A549 (cell line): ENCODE measurements around the gene OR56B4.
A peak's percentile ranks its signal among the peaks of the same experiment; 100 is the strongest.

ENCODE experiments used
- BHLHE40 ChIP-seq: IDR thresholded peaks from 2 replicates; pipeline ENCODE4 v1.6.1; 2012; ENCODE audit warnings: low read depth, low read length, inconsistent platforms
- CHD2 ChIP-seq: fragments of 150-350 bp; IDR thresholded peaks from 2 replicates; pipeline ENCODE4 v1.6.1; 2014; ENCODE audit warnings: low read length; ENCODE audit not compliant: partially characterized antibody
- CHD4 ChIP-seq: fragments of 200-600 bp; sonication (generic); IDR thresholded peaks from 2 replicates; pipeline ENCODE4 v1.6.1; 2016; ENCODE audit warnings: antibody characterized with exemption, mild to moderate bottlenecking, borderline replicate concordance
- CTCF ChIP-seq: fragments of >200 bp; sonication (Bioruptor Twin); formaldehyde crosslinking; IDR thresholded peaks from 3 replicates; pipeline ENCODE4 v1.5.1; 2016
- FOSL2 ChIP-seq, 2 experiments: fragments of 450-650 bp in 1 of 2; fragments of >200 bp in 1 of 2; sonication (Bioruptor Twin) in 1 of 2; formaldehyde crosslinking; IDR thresholded peaks; 2 replicates each; pipeline versions ENCODE4 v1.5.0 to v1.6.1; 2016 to 2020; ENCODE audit warnings: mild to moderate bottlenecking in 1 of 2, moderate library complexity in 1 of 2
- JUN ChIP-seq, 2 experiments: fragments of >200 bp; sonication (Bioruptor Twin); formaldehyde crosslinking; IDR thresholded peaks; 2 replicates in 1 of 2; 3 replicates in 1 of 2; pipeline ENCODE4 v1.6.1; 2016 to 2017
- JUNB ChIP-seq: fragments of >200 bp; sonication (Bioruptor Twin); formaldehyde crosslinking; IDR thresholded peaks from 2 replicates; pipeline ENCODE4 v1.6.1; 2016
- MAFK ChIP-seq: fragments of 450-650 bp; IDR thresholded peaks from 2 replicates; pipeline ENCODE4 v1.6.1; 2014; ENCODE audit not compliant: partially characterized antibody
- PBX3 ChIP-seq: IDR thresholded peaks from 2 replicates; pipeline ENCODE4 v1.6.1; 2012
- POLR2A ChIP-seq: IDR thresholded peaks from 2 replicates; pipeline ENCODE4 v1.6.1; 2012; ENCODE audit warnings: mild to moderate bottlenecking, low read length
- RAD21 ChIP-seq, 2 experiments: fragments of >200 bp in 1 of 2; sonication (Bioruptor Twin) in 1 of 2; formaldehyde crosslinking in 1 of 2; IDR thresholded peaks in 1 of 2; conservative IDR thresholded peaks in 1 of 2; 2 replicates in 1 of 2; 3 replicates in 1 of 2; pipeline ENCODE4 v1.6.1; 2012 to 2018; ENCODE audit warnings: inconsistent platforms in 1 of 2
- RARB ChIP-seq: fragments of 250-450 bp; sonication (Bioruptor Pico); IDR thresholded peaks from 2 replicates; pipeline ENCODE4 v1.8.0; 2021; ENCODE audit warnings: mild to moderate bottlenecking, moderate library complexity
- SREBF2 ChIP-seq: fragments of 450-650 bp; IDR thresholded peaks from 2 replicates; pipeline ENCODE4 v1.6.1; 2014; ENCODE audit warnings: mild to moderate bottlenecking, moderate library complexity
- ZFP36 ChIP-seq: fragments of 450-650 bp; IDR thresholded peaks from 2 replicates; pipeline ENCODE4 v1.6.1; 2014; ENCODE audit warnings: borderline replicate concordance; ENCODE audit not compliant: partially characterized antibody

GRCh38 chr11:6061475-6061874, 46.0 kb upstream of the OR56B4 start:
- TF ChIP-seq PBX3: no peak
- no peak for TF ChIP-seq JUN (IDR thresholded peaks at IDR 0.05)
- no peak for TF ChIP-seq JUNB
- no peak for TF ChIP-seq CTCF
- peak; percentile 38 for TF ChIP-seq MAFK
- TF ChIP-seq CHD2: no peak
- no peak for TF ChIP-seq RAD21 (conservative IDR thresholded peaks at IDR 0.05 in 1 of 2, IDR thresholded peaks at IDR 0.05 in 1 of 2)
- TF ChIP-seq ZFP36: no peak
- TF ChIP-seq FOSL2 (IDR thresholded peaks at IDR 0.05): no peak
- no peak for TF ChIP-seq FOSL2 (CRISPR knock-in tag; IDR thresholded peaks at IDR 0.05)
- no peak for TF ChIP-seq CHD4
- no peak for TF ChIP-seq RARB (CRISPR knock-in tag)
- no peak for TF ChIP-seq BHLHE40
- no peak for TF ChIP-seq SREBF2
- TF ChIP-seq POLR2A: no peak
